G401.6 (cell line): ENCODE results near the gene CELSR2.

Experiments
- FAIRE-seq: peaks from 2 replicates; lab custom pipeline; 2012; peaks lifted over from hg19 to GRCh38; lab: Jason Lieb, UNC

CELSR2 gene

GRCh38 chr1:109251277-109252166 lies 2.2 kb downstream of the CELSR2 start:
- FAIRE-seq = no peak

- FAIRE-seq = no peak
These were observed 3.0 kb downstream of the CELSR2 start for GRCh38 chr1:109252167-109252892.

GRCh38 chr1:109252893-109253802 lies 3.8 kb downstream of the CELSR2 start:
- FAIRE-seq = no peak

GRCh38 chr1:109253803-109254620 lies 4.7 kb downstream of the CELSR2 start:
- FAIRE-seq = no peak

- FAIRE-seq = no peak
These were observed 5.3 kb downstream of the CELSR2 start for GRCh38 chr1:109254621-109255096.

GRCh38 chr1:109255097-109255651 lies 5.8 kb downstream of the CELSR2 start:
- FAIRE-seq = no peak

GRCh38 chr1:109255678-109256077 lies 6.3 kb downstream of the CELSR2 start:
- FAIRE-seq = no peak

- FAIRE-seq = no peak
These were observed 6.7 kb downstream of the CELSR2 start for GRCh38 chr1:109256085-109256484.

GRCh38 chr1:109256971-109257681 lies 7.8 kb downstream of the CELSR2 start:
- no peak for FAIRE-seq

- no peak for FAIRE-seq
These were observed 8.5 kb downstream of the CELSR2 start for GRCh38 chr1:109257682-109258421.

- no peak for FAIRE-seq
These were observed 9.4 kb downstream of the CELSR2 start for GRCh38 chr1:109258481-109259466.

- FAIRE-seq = no peak
These were observed 10.6 kb downstream of the CELSR2 start for GRCh38 chr1:109259674-109260557.

- no peak for FAIRE-seq
These were observed 11.7 kb downstream of the CELSR2 start for GRCh38 chr1:109261006-109261405.

- no peak for FAIRE-seq
These were observed 12.2 kb downstream of the CELSR2 start for GRCh38 chr1:109261578-109261977.

GRCh38 chr1:109262231-109263055 lies 13.1 kb downstream of the CELSR2 start:
- FAIRE-seq = no peak

- no peak for FAIRE-seq
These were observed 13.9 kb downstream of the CELSR2 start for GRCh38 chr1:109263234-109263596.
